WTC11 (cell line): ENCODE results near the gene TNS3. TPM values are rescaled to one million over a fixed set of nuclear protein-coding genes. Genes with fewer than 3 reads are reported as not detected.

ENCODE experiments used
- ATAC-seq: fragments of 200-7000 bp; cut with Tn5 transposase; 2 replicates; pipeline ENCODE4 v1.10.0; 2021; ENCODE audit warnings: mild to moderate bottlenecking, moderate library complexity
- CTCF ChIA-PET: fragments of 300-600 bp; sonication (Branson Sonifier 250); formaldehyde crosslinking; loops from one replicate; lab custom pipeline; 2021; ENCODE audit warnings: antibody characterized with exemption; lab: Charles Lee
- POLR2A ChIA-PET: fragments of 350-600 bp; sonication (Branson Sonifier 250); formaldehyde crosslinking; loops from one replicate; lab custom pipeline; 2021; ENCODE audit warnings: antibody characterized with exemption; lab: Charles Lee
- DNase-seq: peaks from one replicate; pipeline ENCODE4 v3.0.0; 2021; ENCODE audit warnings: low spot score
- H3K27ac Mint-ChIP-seq: 2 replicates; pipeline ENCODE4 v1.8.0; 2021; ENCODE audit warnings: mixed read lengths
- H3K27me3 Mint-ChIP-seq: 2 replicates; pipeline ENCODE4 v1.8.0; 2021; ENCODE audit warnings: low read depth, mild to moderate bottlenecking, moderate library complexity, mixed read lengths
- H3K36me3 Mint-ChIP-seq: 2 replicates; pipeline ENCODE4 v1.8.0; 2021; ENCODE audit warnings: mixed read lengths
- H3K4me1 Mint-ChIP-seq: 2 replicates; pipeline ENCODE4 v1.8.0; 2022; ENCODE audit warnings: mixed read lengths
- H3K4me3 Mint-ChIP-seq: 2 replicates; pipeline ENCODE4 v1.8.0; 2021; ENCODE audit warnings: mild to moderate bottlenecking, moderate library complexity, mixed read lengths
- H3K9me3 Mint-ChIP-seq: 2 replicates; pipeline ENCODE4 v1.8.0; 2021; ENCODE audit warnings: mixed read lengths
- CDX4 ChIP-seq: fragments of 250-450 bp; sonication (Bioruptor Pico); IDR thresholded peaks from 2 replicates; pipeline ENCODE4 v1.9.0; 2021; ENCODE audit warnings: moderate library complexity, mild to moderate bottlenecking, inconsistent platforms, borderline replicate concordance
- E2F1 ChIP-seq: sonication (generic); formaldehyde crosslinking; IDR thresholded peaks from 2 replicates; pipeline ENCODE4 v1.8.0; 2022; ENCODE audit warnings: mild to moderate bottlenecking, missing genetic modification reagents
- EMX1 ChIP-seq: fragments of 250-450 bp; sonication (Bioruptor Pico); IDR thresholded peaks from 2 replicates; pipeline ENCODE4 v1.8.0; 2021; ENCODE audit warnings: mild to moderate bottlenecking
- ETV6 ChIP-seq: sonication (generic); formaldehyde crosslinking; IDR thresholded peaks from 2 replicates; pipeline ENCODE4 v1.8.1; 2022; ENCODE audit warnings: mild to moderate bottlenecking, missing genetic modification reagents
- FOXP1 ChIP-seq: sonication (generic); formaldehyde crosslinking; IDR thresholded peaks from 2 replicates; pipeline ENCODE4 v1.8.0; 2022; ENCODE audit warnings: missing genetic modification reagents, mild to moderate bottlenecking, moderate library complexity, borderline replicate concordance
- IRF2 ChIP-seq: sonication (generic); formaldehyde crosslinking; IDR thresholded peaks from 2 replicates; pipeline ENCODE4 v1.8.0; 2022; ENCODE audit warnings: low read depth, missing genetic modification reagents, borderline replicate concordance
- JUN ChIP-seq: sonication (generic); formaldehyde crosslinking; IDR thresholded peaks from 2 replicates; pipeline ENCODE4 v1.8.0; 2023; ENCODE audit warnings: mild to moderate bottlenecking, missing genetic modification reagents
- MAX ChIP-seq: sonication (generic); formaldehyde crosslinking; IDR thresholded peaks from 2 replicates; pipeline ENCODE4 v1.8.0; 2022; ENCODE audit warnings: mild to moderate bottlenecking, missing genetic modification reagents
- MYBL2 ChIP-seq: sonication (generic); formaldehyde crosslinking; IDR thresholded peaks from 2 replicates; pipeline ENCODE4 v1.8.1; 2023; ENCODE audit warnings: mild to moderate bottlenecking, moderate library complexity, missing genetic modification reagents
- NR2C2 ChIP-seq: sonication (generic); formaldehyde crosslinking; IDR thresholded peaks from 2 replicates; pipeline ENCODE4 v1.8.0; 2022; ENCODE audit warnings: mild to moderate bottlenecking, missing genetic modification reagents
- PRRX2 ChIP-seq: fragments of 250-450 bp; sonication (Bioruptor Pico); IDR thresholded peaks from 2 replicates; pipeline ENCODE4 v1.8.0; 2021; ENCODE audit warnings: mild to moderate bottlenecking
- TP53 ChIP-seq: sonication (generic); formaldehyde crosslinking; IDR thresholded peaks from 2 replicates; pipeline ENCODE4 v1.8.1; 2023; ENCODE audit warnings: mild to moderate bottlenecking, missing genetic modification reagents
- USF1 ChIP-seq: sonication (generic); formaldehyde crosslinking; IDR thresholded peaks from 2 replicates; pipeline ENCODE4 v1.8.0; 2022; ENCODE audit warnings: mild to moderate bottlenecking, missing genetic modification reagents
- ZNF317 ChIP-seq: sonication (generic); formaldehyde crosslinking; IDR thresholded peaks from 2 replicates; pipeline ENCODE4 v1.8.1; 2023; ENCODE audit warnings: low read depth, mild to moderate bottlenecking, moderate library complexity, missing genetic modification reagents, borderline replicate concordance
- ZNF512 ChIP-seq: sonication (generic); formaldehyde crosslinking; IDR thresholded peaks from 2 replicates; pipeline ENCODE4 v1.8.1; 2022; ENCODE audit warnings: missing genetic modification reagents, borderline replicate concordance
- total RNA-seq: library from RNA; stranded (reverse); gene quantifications from 3 replicates; pipeline ENCODE4 v1.2.3, GENCODE V29; 2021
- TF ChIP-seq, protein P1 (sequence below): sonication (generic); formaldehyde crosslinking; IDR thresholded peaks from 2 replicates; pipeline ENCODE4 v1.8.0; 2022; ENCODE audit warnings: mild to moderate bottlenecking, missing genetic modification reagents
- TF ChIP-seq, protein P2 (sequence below): fragments of 250-450 bp; sonication (Bioruptor Pico); IDR thresholded peaks from 2 replicates; pipeline ENCODE4 v1.9.0; 2021; ENCODE audit warnings: mild to moderate bottlenecking, borderline replicate concordance
- TF ChIP-seq, protein P3 (sequence below): sonication (generic); formaldehyde crosslinking; IDR thresholded peaks from 2 replicates; pipeline ENCODE4 v1.8.1; 2022; ENCODE audit warnings: mild to moderate bottlenecking, missing genetic modification reagents, moderate library complexity, borderline replicate concordance

Gene TNS3
- total RNA-seq, 1 experiment from 2014 or later, result 37.7 TPM

GRCh38 chr7:47383072-47383471 is 198.8 kb downstream of the TNS3 start (continued):
- TF ChIP-seq EMX1 (CRISPR knock-in tag), result no peak
- TF ChIP-seq TP53 (CRISPR knock-in tag), result no peak
- no peak for TF ChIP-seq PRRX2 (CRISPR knock-in tag)
- no peak for TF ChIP-seq ZNF512
- TF ChIP-seq JUN (CRISPR knock-in tag), result no peak
- TF ChIP-seq, protein P1, sequence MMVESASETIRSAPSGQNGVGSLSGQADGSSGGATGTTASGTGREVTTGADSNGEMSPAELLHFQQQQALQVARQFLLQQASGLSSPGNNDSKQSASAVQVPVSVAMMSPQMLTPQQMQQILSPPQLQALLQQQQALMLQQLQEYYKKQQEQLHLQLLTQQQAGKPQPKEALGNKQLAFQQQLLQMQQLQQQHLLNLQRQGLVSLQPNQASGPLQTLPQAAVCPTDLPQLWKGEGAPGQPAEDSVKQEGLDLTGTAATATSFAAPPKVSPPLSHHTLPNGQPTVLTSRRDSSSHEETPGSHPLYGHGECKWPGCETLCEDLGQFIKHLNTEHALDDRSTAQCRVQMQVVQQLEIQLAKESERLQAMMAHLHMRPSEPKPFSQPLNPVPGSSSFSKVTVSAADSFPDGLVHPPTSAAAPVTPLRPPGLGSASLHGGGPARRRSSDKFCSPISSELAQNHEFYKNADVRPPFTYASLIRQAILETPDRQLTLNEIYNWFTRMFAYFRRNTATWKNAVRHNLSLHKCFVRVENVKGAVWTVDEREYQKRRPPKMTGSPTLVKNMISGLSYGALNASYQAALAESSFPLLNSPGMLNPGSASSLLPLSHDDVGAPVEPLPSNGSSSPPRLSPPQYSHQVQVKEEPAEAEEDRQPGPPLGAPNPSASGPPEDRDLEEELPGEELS (CRISPR knock-in tag), result no peak
- no peak for TF ChIP-seq ZNF317

- DNase-seq (no peak), ATAC-seq (no peak)
- no peaks in the 10 kb centered on the region for H3K36me3 Mint-ChIP-seq
- H3K27ac Mint-ChIP-seq, result no peak overlapping the region
- H3K27me3 Mint-ChIP-seq, result no peaks in the 10 kb centered on the region
- H3K9me3 Mint-ChIP-seq, result no peaks in the 10 kb centered on the region
- no peak overlapping the region for H3K4me3 Mint-ChIP-seq
- ChIA-PET CTCF (no interaction called here), POLR2A (no interaction called here)
- H3K4me1 Mint-ChIP-seq, result peaks cover 35% of the 10 kb centered on the region
- no peak for TF ChIP-seq PRRX2 (CRISPR knock-in tag)
- no peak for TF ChIP-seq EMX1 (CRISPR knock-in tag)
- no peak for TF ChIP-seq FOXP1 (CRISPR knock-in tag)
- no peak for TF ChIP-seq ETV6 (CRISPR knock-in tag)
- TF ChIP-seq USF1 (CRISPR knock-in tag), result no peak
- no peak for TF ChIP-seq TP53 (CRISPR knock-in tag)
- no peak for TF ChIP-seq IRF2 (CRISPR knock-in tag)
- no peak for TF ChIP-seq MYBL2 (CRISPR knock-in tag)
- no peak for TF ChIP-seq CDX4 (CRISPR knock-in tag)
- TF ChIP-seq, protein P2, sequence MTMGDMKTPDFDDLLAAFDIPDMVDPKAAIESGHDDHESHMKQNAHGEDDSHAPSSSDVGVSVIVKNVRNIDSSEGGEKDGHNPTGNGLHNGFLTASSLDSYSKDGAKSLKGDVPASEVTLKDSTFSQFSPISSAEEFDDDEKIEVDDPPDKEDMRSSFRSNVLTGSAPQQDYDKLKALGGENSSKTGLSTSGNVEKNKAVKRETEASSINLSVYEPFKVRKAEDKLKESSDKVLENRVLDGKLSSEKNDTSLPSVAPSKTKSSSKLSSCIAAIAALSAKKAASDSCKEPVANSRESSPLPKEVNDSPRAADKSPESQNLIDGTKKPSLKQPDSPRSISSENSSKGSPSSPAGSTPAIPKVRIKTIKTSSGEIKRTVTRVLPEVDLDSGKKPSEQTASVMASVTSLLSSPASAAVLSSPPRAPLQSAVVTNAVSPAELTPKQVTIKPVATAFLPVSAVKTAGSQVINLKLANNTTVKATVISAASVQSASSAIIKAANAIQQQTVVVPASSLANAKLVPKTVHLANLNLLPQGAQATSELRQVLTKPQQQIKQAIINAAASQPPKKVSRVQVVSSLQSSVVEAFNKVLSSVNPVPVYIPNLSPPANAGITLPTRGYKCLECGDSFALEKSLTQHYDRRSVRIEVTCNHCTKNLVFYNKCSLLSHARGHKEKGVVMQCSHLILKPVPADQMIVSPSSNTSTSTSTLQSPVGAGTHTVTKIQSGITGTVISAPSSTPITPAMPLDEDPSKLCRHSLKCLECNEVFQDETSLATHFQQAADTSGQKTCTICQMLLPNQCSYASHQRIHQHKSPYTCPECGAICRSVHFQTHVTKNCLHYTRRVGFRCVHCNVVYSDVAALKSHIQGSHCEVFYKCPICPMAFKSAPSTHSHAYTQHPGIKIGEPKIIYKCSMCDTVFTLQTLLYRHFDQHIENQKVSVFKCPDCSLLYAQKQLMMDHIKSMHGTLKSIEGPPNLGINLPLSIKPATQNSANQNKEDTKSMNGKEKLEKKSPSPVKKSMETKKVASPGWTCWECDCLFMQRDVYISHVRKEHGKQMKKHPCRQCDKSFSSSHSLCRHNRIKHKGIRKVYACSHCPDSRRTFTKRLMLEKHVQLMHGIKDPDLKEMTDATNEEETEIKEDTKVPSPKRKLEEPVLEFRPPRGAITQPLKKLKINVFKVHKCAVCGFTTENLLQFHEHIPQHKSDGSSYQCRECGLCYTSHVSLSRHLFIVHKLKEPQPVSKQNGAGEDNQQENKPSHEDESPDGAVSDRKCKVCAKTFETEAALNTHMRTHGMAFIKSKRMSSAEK (CRISPR knock-in tag), result no peak
- no peak for TF ChIP-seq E2F1
- TF ChIP-seq MAX (CRISPR knock-in tag), result no peak
- TF ChIP-seq, protein P3, sequence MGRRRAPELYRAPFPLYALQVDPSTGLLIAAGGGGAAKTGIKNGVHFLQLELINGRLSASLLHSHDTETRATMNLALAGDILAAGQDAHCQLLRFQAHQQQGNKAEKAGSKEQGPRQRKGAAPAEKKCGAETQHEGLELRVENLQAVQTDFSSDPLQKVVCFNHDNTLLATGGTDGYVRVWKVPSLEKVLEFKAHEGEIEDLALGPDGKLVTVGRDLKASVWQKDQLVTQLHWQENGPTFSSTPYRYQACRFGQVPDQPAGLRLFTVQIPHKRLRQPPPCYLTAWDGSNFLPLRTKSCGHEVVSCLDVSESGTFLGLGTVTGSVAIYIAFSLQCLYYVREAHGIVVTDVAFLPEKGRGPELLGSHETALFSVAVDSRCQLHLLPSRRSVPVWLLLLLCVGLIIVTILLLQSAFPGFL (CRISPR knock-in tag), result no peak
- no peak for TF ChIP-seq NR2C2
These were observed 199.7 kb downstream of the TNS3 start for GRCh38 chr7:47382200-47382599.
